ENCODE data around the gene BRIP1. TPM values are rescaled to one million over a fixed set of nuclear protein-coding genes. Genes with fewer than 3 reads are reported as not detected.
A peak's percentile ranks its signal among the peaks of the same experiment; 100 is the strongest.

Gene BRIP1
- total and polyA plus RNA-seq, 2 donors (not counting 1 experiment from before 2014, with no cell fraction given) = 4.0 to 8.1 TPM

DNA sequence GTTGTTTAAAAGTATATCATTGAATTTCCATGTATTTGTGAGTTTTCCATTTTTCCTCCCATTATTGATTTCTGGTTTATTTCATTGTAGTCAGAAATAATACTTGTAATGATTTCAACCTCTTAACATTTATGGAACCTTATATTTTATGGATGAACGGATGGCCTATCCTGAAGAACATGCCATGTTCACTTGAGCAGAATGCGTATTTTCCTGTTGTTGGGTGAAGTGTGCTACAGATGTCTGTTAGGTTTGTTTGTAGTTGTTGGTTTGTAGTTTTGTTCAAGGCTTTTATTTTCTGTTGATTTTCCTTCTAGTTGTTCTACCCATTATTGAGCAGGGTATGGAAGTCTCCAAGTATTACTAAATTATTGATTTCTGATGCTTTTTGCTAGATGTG, 165.1 kb downstream of the BRIP1 start:
- no peak overlapping the region for H3K9ac ChIP-seq (ENCODE audit: insufficient read depth, low read length)
- H3K4me2 ChIP-seq (ENCODE audit: extremely low read depth, insufficient read depth, low read length) = no peak overlapping the region
- no peak overlapping the region for H3K4me3 ChIP-seq (replicated peaks in 1 of 4; ENCODE audit: control extremely low read depth in 1 of 4, insufficient read depth in 1 of 4, low read depth in 3 of 4, low read length in 4 of 4)
- no peak overlapping the region for H2AFZ ChIP-seq (ENCODE audit: low read length)
- no peaks in the 10 kb centered on the region for H3K4me1 ChIP-seq (ENCODE audit: control insufficient read depth, extremely low read depth, insufficient read depth, low read length)
- H3K36me3 ChIP-seq (ENCODE audit: control insufficient read depth, insufficient read depth, low read length) = no peaks in the 10 kb centered on the region
- H4K20me1 ChIP-seq (ENCODE audit: control insufficient read depth, extremely low read depth, insufficient read depth, low read length) = no peaks in the 10 kb centered on the region
- H3K9me3 ChIP-seq (ENCODE audit: control insufficient read depth, insufficient read depth, low read depth, low read length) = no peaks in the 10 kb centered on the region
- no peaks in the 10 kb centered on the region for H3K27me3 ChIP-seq (ENCODE audit: control insufficient read depth, insufficient read depth, low read length)
- no peak overlapping the region for H3K27ac ChIP-seq (ENCODE audit: insufficient read depth, low read length)
- TF ChIP-seq EZH2 (IDR thresholded peaks at IDR 0.05; ENCODE audit: low read length, missing control alignments) = no peak
- TF ChIP-seq, protein P1, sequence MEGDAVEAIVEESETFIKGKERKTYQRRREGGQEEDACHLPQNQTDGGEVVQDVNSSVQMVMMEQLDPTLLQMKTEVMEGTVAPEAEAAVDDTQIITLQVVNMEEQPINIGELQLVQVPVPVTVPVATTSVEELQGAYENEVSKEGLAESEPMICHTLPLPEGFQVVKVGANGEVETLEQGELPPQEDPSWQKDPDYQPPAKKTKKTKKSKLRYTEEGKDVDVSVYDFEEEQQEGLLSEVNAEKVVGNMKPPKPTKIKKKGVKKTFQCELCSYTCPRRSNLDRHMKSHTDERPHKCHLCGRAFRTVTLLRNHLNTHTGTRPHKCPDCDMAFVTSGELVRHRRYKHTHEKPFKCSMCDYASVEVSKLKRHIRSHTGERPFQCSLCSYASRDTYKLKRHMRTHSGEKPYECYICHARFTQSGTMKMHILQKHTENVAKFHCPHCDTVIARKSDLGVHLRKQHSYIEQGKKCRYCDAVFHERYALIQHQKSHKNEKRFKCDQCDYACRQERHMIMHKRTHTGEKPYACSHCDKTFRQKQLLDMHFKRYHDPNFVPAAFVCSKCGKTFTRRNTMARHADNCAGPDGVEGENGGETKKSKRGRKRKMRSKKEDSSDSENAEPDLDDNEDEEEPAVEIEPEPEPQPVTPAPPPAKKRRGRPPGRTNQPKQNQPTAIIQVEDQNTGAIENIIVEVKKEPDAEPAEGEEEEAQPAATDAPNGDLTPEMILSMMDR (conservative IDR thresholded peaks at IDR 0.05 in 1 of 2, IDR thresholded peaks at IDR 0.05 in 1 of 2; ENCODE audit: low read depth in 1 of 2, low read length in 2 of 2) = no peak
- no peaks in the 10 kb centered on the region for H3K79me2 ChIP-seq (ENCODE audit: control insufficient read depth, insufficient read depth, low read length)
- no peak for DNase-seq (ENCODE audit: low read depth in 2 of 2)

DNA sequence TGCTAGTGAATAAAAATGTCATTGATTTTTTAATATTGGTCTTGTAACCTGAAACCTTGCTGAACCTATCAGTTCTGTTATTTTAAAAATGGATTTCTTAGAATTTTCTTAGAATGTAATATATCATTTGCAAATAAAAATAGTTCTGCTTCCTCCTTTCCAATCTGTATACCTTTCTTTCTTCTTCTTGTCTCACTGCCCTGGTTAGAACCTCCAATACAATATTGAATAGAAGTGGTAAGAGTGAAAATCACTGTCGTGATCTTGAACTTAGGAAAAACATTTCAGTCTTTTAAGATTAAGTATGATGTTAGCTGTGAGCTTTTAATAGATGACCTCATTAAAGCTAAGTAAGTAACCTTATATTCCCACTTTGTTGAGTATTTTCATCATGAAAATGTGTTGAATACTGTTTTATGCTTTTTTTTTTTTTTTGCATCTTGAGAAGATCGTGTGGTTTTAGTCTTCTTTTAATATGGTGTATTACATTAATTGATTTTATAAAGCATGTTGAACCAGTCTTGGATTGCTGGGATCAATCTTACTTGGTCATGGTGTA, 167.5 kb downstream of the BRIP1 start:
- Histone ChIP-seq H3K27me3 (ENCODE audit: control insufficient read depth, insufficient read depth, low read length) (no peaks in the 10 kb centered on the region), H3K4me1 (ENCODE audit: control insufficient read depth, extremely low read depth, insufficient read depth, low read length) (no peaks in the 10 kb centered on the region), H3K4me2 (ENCODE audit: extremely low read depth, insufficient read depth, low read length) (no peak overlapping the region), H3K9me3 (ENCODE audit: control insufficient read depth, insufficient read depth, low read depth, low read length) (no peaks in the 10 kb centered on the region), H2AFZ (ENCODE audit: low read length) (no peak overlapping the region), H3K9ac (ENCODE audit: insufficient read depth, low read length) (no peak overlapping the region), H4K20me1 (ENCODE audit: control insufficient read depth, extremely low read depth, insufficient read depth, low read length) (no peaks in the 10 kb centered on the region), H3K79me2 (ENCODE audit: control insufficient read depth, insufficient read depth, low read length) (no peaks in the 10 kb centered on the region), H3K27ac (ENCODE audit: insufficient read depth, low read length) (no peak overlapping the region), H3K36me3 (ENCODE audit: control insufficient read depth, insufficient read depth, low read length) (no peaks in the 10 kb centered on the region), H3K4me3 (replicated peaks in 1 of 4; ENCODE audit: control extremely low read depth in 1 of 4, insufficient read depth in 1 of 4, low read depth in 3 of 4, low read length in 4 of 4) (no peak overlapping the region)
- TF ChIP-seq, protein P1 (conservative IDR thresholded peaks at IDR 0.05 in 1 of 2, IDR thresholded peaks at IDR 0.05 in 1 of 2; ENCODE audit: low read depth in 1 of 2, low read length in 2 of 2) = no peak
- TF ChIP-seq EZH2 (IDR thresholded peaks at IDR 0.05; ENCODE audit: low read length, missing control alignments) = no peak
- no peak for DNase-seq (ENCODE audit: low read depth in 2 of 2)

DNA sequence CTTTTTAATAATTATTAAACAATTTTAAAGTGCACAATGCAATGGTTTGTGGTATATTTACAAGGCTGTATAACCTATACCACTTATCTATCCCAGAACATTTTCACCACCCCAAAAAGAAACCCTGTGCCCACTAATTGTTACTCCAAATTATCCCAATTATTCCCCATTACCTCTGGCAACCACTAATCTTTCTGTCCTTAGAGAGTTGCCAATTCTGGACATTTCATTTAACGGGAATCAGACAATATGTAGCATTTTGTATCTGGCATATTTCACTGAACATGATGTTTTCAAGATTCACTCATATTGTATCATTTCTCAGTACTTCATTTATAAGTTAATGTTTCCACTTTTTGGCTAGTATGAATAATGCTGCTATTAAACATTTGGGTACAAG, 169.2 kb downstream of the BRIP1 start:
- H3K9me3 ChIP-seq (ENCODE audit: control insufficient read depth, insufficient read depth, low read depth, low read length) = no peaks in the 10 kb centered on the region
- no peak overlapping the region for H2AFZ ChIP-seq (ENCODE audit: low read length)
- no peaks in the 10 kb centered on the region for H3K79me2 ChIP-seq (ENCODE audit: control insufficient read depth, insufficient read depth, low read length)
- no peaks in the 10 kb centered on the region for H3K4me1 ChIP-seq (ENCODE audit: control insufficient read depth, extremely low read depth, insufficient read depth, low read length)
- no peaks in the 10 kb centered on the region for H4K20me1 ChIP-seq (ENCODE audit: control insufficient read depth, extremely low read depth, insufficient read depth, low read length)
- no peak overlapping the region for H3K9ac ChIP-seq (ENCODE audit: insufficient read depth, low read length)
- H3K36me3 ChIP-seq (ENCODE audit: control insufficient read depth, insufficient read depth, low read length) = no peaks in the 10 kb centered on the region
- no peak overlapping the region for H3K4me3 ChIP-seq (replicated peaks in 1 of 4; ENCODE audit: control extremely low read depth in 1 of 4, insufficient read depth in 1 of 4, low read depth in 3 of 4, low read length in 4 of 4)
- no peak for DNase-seq (ENCODE audit: low read depth in 2 of 2)
- peak overlapping the region; percentile 25 for H3K27ac ChIP-seq (ENCODE audit: insufficient read depth, low read length)
- H3K27me3 ChIP-seq (ENCODE audit: control insufficient read depth, insufficient read depth, low read length) = no peaks in the 10 kb centered on the region
- no peak overlapping the region for H3K4me2 ChIP-seq (ENCODE audit: extremely low read depth, insufficient read depth, low read length)
- TF ChIP-seq EZH2 (IDR thresholded peaks at IDR 0.05; ENCODE audit: low read length, missing control alignments) = no peak
- TF ChIP-seq, protein P1 (conservative IDR thresholded peaks at IDR 0.05 in 1 of 2, IDR thresholded peaks at IDR 0.05 in 1 of 2; ENCODE audit: low read depth in 1 of 2, low read length in 2 of 2) = no peak
